NB4 (cell line): ENCODE results near the gene CCDC180.

Source experiments
- CTCF ChIP-seq: IDR thresholded peaks from one replicate; pipeline ENCODE4 v1.5.1; 2012; ENCODE audit warnings: low read depth, low read length
- POLR2A ChIP-seq: IDR thresholded peaks from 2 replicates; pipeline ENCODE4 v1.6.1; 2011; ENCODE audit warnings: mild to moderate bottlenecking; ENCODE audit not compliant: insufficient read length; ENCODE audit errors: extremely low read depth

DNA sequence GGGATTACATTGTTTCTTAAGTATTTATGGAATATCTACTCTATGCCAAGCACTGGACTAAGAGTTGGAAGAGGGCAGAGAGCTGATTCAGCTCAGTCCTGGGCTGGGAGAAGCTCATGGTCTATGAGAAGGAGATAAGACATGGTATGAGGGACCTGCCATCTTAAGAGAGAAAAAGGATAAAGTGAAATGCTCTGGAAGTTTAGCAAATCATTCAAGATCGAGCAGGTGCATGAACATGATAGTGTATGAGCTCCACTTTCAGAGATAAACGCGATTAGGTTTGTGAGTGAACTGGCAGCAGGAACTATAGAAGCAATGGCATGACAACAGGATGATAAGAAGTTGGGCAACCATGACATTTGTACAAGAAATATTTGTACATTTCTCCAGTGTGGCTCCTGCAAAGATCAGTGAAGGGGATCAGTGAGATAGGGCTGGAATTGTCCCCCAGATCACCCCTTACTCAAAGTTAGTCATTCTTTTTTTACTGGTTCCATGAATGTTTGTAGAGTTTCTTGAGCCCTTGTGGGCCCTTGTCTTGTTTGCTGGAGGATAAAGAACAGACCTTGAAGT lies 26.6 kb upstream of the CCDC180 start:
- no peak for TF ChIP-seq POLR2A
- TF ChIP-seq CTCF, result no peak
